ENCODE data around the gene GFI1. TPM values are rescaled to one million over a fixed set of nuclear protein-coding genes. Genes with fewer than 3 reads are reported as not detected.

The GFI1 gene
- total RNA-seq, 1 donor from 2014 or later: 0.17 TPM

GRCh38 chr1:92446546-92446945 lies 40.2 kb downstream of the GFI1 start:
- Mint-ChIP-seq H3K36me3 (ENCODE audit: insufficient read depth) (peaks cover 2% of the 10 kb centered on the region), H3K4me1 (ENCODE audit: low read depth) (peaks cover 9% of the 10 kb centered on the region), H3K9me3 (ENCODE audit: low read depth) (peaks cover 8% of the 10 kb centered on the region), H3K27me3 (peaks cover 40% of the 10 kb centered on the region), H3K4me3 (ENCODE audit: low read depth) (no peak overlapping the region), H3K27ac (no peak overlapping the region)
- no peak for DNase-seq (ENCODE audit: low spot score, unreplicated experiment)
- TF ChIP-seq, protein P1, sequence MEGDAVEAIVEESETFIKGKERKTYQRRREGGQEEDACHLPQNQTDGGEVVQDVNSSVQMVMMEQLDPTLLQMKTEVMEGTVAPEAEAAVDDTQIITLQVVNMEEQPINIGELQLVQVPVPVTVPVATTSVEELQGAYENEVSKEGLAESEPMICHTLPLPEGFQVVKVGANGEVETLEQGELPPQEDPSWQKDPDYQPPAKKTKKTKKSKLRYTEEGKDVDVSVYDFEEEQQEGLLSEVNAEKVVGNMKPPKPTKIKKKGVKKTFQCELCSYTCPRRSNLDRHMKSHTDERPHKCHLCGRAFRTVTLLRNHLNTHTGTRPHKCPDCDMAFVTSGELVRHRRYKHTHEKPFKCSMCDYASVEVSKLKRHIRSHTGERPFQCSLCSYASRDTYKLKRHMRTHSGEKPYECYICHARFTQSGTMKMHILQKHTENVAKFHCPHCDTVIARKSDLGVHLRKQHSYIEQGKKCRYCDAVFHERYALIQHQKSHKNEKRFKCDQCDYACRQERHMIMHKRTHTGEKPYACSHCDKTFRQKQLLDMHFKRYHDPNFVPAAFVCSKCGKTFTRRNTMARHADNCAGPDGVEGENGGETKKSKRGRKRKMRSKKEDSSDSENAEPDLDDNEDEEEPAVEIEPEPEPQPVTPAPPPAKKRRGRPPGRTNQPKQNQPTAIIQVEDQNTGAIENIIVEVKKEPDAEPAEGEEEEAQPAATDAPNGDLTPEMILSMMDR (IDR thresholded peaks at IDR 0.05; ENCODE audit: unreplicated experiment): no peak

- Mint-ChIP-seq H3K27ac (no peak overlapping the region), H3K4me3 (ENCODE audit: low read depth) (no peak overlapping the region), H3K36me3 (ENCODE audit: insufficient read depth) (peaks cover 2% of the 10 kb centered on the region), H3K27me3 (peaks cover 40% of the 10 kb centered on the region), H3K4me1 (ENCODE audit: low read depth) (peaks cover 9% of the 10 kb centered on the region), H3K9me3 (ENCODE audit: low read depth) (peaks cover 11% of the 10 kb centered on the region)
- DNase-seq (ENCODE audit: low spot score, unreplicated experiment): no peak
- TF ChIP-seq, protein P1 (IDR thresholded peaks at IDR 0.05; ENCODE audit: unreplicated experiment): no peak
These were observed 40.9 kb downstream of the GFI1 start for GRCh38 chr1:92445865-92446264.

- peak overlapping the region; percentile 8 for H3K27ac Mint-ChIP-seq
- peaks cover 9% of the 10 kb centered on the region for H3K4me1 Mint-ChIP-seq (ENCODE audit: low read depth)
- H3K4me3 Mint-ChIP-seq (ENCODE audit: low read depth): no peak overlapping the region
- H3K36me3 Mint-ChIP-seq (ENCODE audit: insufficient read depth): peaks cover 2% of the 10 kb centered on the region
- TF ChIP-seq, protein P1 (IDR thresholded peaks at IDR 0.05; ENCODE audit: unreplicated experiment): no peak
- peaks cover 41% of the 10 kb centered on the region for H3K27me3 Mint-ChIP-seq
- DNase-seq (ENCODE audit: low spot score, unreplicated experiment): no peak
- peaks cover 5% of the 10 kb centered on the region for H3K9me3 Mint-ChIP-seq (ENCODE audit: low read depth)
These were observed 42.4 kb downstream of the GFI1 start for GRCh38 chr1:92444351-92444750.

DNA sequence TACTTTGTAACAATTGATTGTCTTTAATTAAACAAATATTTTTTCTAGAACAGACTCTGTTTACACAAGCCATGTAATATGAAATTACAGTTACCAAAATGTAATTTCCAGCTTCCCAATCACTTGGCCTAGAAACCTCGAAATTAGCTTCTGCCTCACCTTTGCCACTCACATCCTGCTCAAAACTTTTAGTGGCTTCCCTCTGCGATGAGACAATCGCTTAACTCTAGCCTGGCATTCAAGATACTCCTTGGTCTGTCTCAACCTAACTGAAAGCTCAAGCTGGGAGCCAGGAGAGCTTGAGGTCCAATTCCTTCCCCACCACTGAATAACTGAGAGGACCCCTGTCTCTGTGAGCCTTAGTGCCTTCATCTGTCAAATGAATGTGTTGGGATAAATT lies 42.8 kb downstream of the GFI1 start:
- no peak for DNase-seq (ENCODE audit: low spot score, unreplicated experiment)
- H3K27ac Mint-ChIP-seq: no peak overlapping the region
- peaks cover 9% of the 10 kb centered on the region for H3K4me1 Mint-ChIP-seq (ENCODE audit: low read depth)
- H3K4me3 Mint-ChIP-seq (ENCODE audit: low read depth): no peak overlapping the region
- TF ChIP-seq, protein P1 (IDR thresholded peaks at IDR 0.05; ENCODE audit: unreplicated experiment): no peak
- peaks cover 2% of the 10 kb centered on the region for H3K36me3 Mint-ChIP-seq (ENCODE audit: insufficient read depth)
- H3K9me3 Mint-ChIP-seq (ENCODE audit: low read depth): peaks cover 5% of the 10 kb centered on the region
- H3K27me3 Mint-ChIP-seq: peaks cover 40% of the 10 kb centered on the region

- Mint-ChIP-seq H3K27me3 (peaks cover 37% of the 10 kb centered on the region), H3K4me3 (ENCODE audit: low read depth) (peak overlapping the region; percentile 69), H3K27ac (peak overlapping the region; percentile 98), H3K4me1 (ENCODE audit: low read depth) (peaks cover 9% of the 10 kb centered on the region), H3K36me3 (ENCODE audit: insufficient read depth) (peaks cover 2% of the 10 kb centered on the region), H3K9me3 (ENCODE audit: low read depth) (peaks cover 5% of the 10 kb centered on the region)
- no peak for DNase-seq (ENCODE audit: low spot score, unreplicated experiment)
- TF ChIP-seq, protein P1 (IDR thresholded peaks at IDR 0.05; ENCODE audit: unreplicated experiment): no peak
These were observed 44.4 kb downstream of the GFI1 start for GRCh38 chr1:92442351-92442750.
